Neural progenitor cell (in vitro differentiated cells): ENCODE data around the gene ARL11. TPM values are rescaled to one million over a fixed set of nuclear protein-coding genes. Genes with fewer than 3 reads are reported as not detected.

Source experiments
- DNase-seq: peaks from one replicate; pipeline ENCODE4 v3.0.0-alpha.2; 2016; ENCODE audit warnings: low spot score
- H2AFZ ChIP-seq: fragments of 200-600 bp; sonication (generic); replicated peaks from 2 replicates; pipeline ENCODE4 v1.6.1; 2016; ENCODE audit warnings: antibody characterized with exemption
- H3F3A ChIP-seq: fragments of 200-600 bp; sonication (generic); 2 replicates; pipeline ENCODE4 v1.6.1; 2016; ENCODE audit warnings: antibody characterized with exemption, low read depth
- H3K27ac ChIP-seq: fragments of 200-600 bp; sonication (generic); 2 replicates; pipeline ENCODE4 v1.5.1; 2016; ENCODE audit warnings: mild to moderate bottlenecking
- H3K27me3 ChIP-seq: fragments of 200-600 bp; sonication (generic); 2 replicates; pipeline ENCODE4 v1.6.1; 2016; ENCODE audit warnings: mild to moderate bottlenecking, moderate library complexity
- H3K36me3 ChIP-seq: fragments of 200-600 bp; sonication (generic); 2 replicates; pipeline ENCODE4 v1.5.1; 2016
- H3K4me1 ChIP-seq: fragments of 200-600 bp; sonication (generic); 2 replicates; pipeline ENCODE4 v1.6.1; 2016; ENCODE audit warnings: mixed run types
- H3K4me2 ChIP-seq: fragments of 200-600 bp; sonication (generic); 2 replicates; pipeline ENCODE4 v1.6.1; 2016
- H3K4me3 ChIP-seq: fragments of 200-600 bp; sonication (generic); 2 replicates; pipeline ENCODE4 v1.5.1; 2016
- H3K79me2 ChIP-seq: fragments of 200-600 bp; sonication (generic); 2 replicates; pipeline ENCODE4 v1.6.1; 2016; ENCODE audit warnings: low read depth
- H3K9ac ChIP-seq: fragments of 200-600 bp; sonication (generic); 2 replicates; pipeline ENCODE4 v1.6.1; 2016
- H3K9me3 ChIP-seq: fragments of 200-600 bp; sonication (generic); 2 replicates; pipeline ENCODE4 v1.5.1; 2016; ENCODE audit warnings: low read depth
- H4K20me1 ChIP-seq: fragments of 200-600 bp; sonication (generic); 2 replicates; pipeline ENCODE4 v1.6.1; 2016; ENCODE audit warnings: low read depth
- H3K27ac Mint-ChIP-seq: 3 replicates; pipeline ENCODE4 v1.8.0; 2021; ENCODE audit warnings: mixed read lengths
- H3K27me3 Mint-ChIP-seq: 2 replicates; pipeline ENCODE4 v1.8.0; 2022; ENCODE audit warnings: low read depth, mild to moderate bottlenecking, inconsistent platforms, moderate library complexity, mixed read lengths; ENCODE audit not compliant: insufficient read depth
- H3K36me3 Mint-ChIP-seq: 3 replicates; pipeline ENCODE4 v1.8.0; 2021; ENCODE audit warnings: mixed read lengths
- H3K4me1 Mint-ChIP-seq: 3 replicates; pipeline ENCODE4 v1.8.0; 2021; ENCODE audit warnings: mixed read lengths
- H3K4me3 Mint-ChIP-seq: 3 replicates; pipeline ENCODE4 v1.8.0; 2021; ENCODE audit warnings: mild to moderate bottlenecking, moderate library complexity, mixed read lengths
- H3K9me3 Mint-ChIP-seq: 3 replicates; pipeline ENCODE4 v1.8.0; 2020; ENCODE audit warnings: mixed read lengths
- EZH2 ChIP-seq: fragments of 200-600 bp; sonication (generic); IDR thresholded peaks from 2 replicates; pipeline ENCODE4 v1.6.1; 2017; ENCODE audit warnings: antibody characterized with exemption, mild to moderate bottlenecking, moderate library complexity
- EZH2phosphoT487 ChIP-seq: fragments of 200-600 bp; sonication (generic); IDR thresholded peaks from 2 replicates; pipeline ENCODE4 v1.6.1; 2017; ENCODE audit warnings: antibody characterized with exemption
- total RNA-seq: library from RNA; depleted of rRNA; stranded (reverse); fragments of >200 nt; gene quantifications from 2 replicates; pipeline ENCODE4 v1.2.3, GENCODE V29; 2015; ENCODE audit warnings: low replicate concordance
- TF ChIP-seq, protein P1 (sequence below): fragments of 200-600 bp; sonication (generic); IDR thresholded peaks from 2 replicates; pipeline ENCODE4 v1.5.1; 2017; ENCODE audit warnings: antibody characterized with exemption, mild to moderate bottlenecking

ARL11 gene
- total RNA-seq, 1 donor from 2014 or later: 0.06 TPM

DNA sequence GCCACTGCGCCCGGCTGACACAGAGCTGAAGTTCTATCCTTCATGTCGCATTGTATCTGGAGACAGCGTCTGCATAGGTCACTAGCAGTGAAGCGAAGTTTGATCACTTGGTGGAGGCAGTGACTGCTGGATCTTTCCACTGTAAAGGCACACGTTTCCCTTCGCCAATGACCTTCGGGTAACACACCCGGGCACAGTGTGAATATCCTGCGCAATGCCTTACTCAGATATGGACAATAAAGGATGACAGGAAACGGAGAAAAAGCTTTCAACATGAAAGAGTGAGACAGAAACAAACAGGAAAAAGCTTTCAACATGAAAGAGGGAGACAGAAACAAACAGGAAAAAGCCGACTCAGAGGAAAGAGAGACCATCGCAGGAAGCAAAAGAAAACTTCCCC, 17.1 kb downstream of the ARL11 start:
- Histone ChIP-seq H3K27ac (no peak overlapping the region), H3K4me3 (no peak overlapping the region), H4K20me1 (no peaks in the 10 kb centered on the region), H3K36me3 (no peaks in the 10 kb centered on the region), H3K4me1 (no peaks in the 10 kb centered on the region), H3K27me3 (no peaks in the 10 kb centered on the region), H3K9me3 (no peaks in the 10 kb centered on the region), H3K9ac (no peak overlapping the region), H3K79me2 (no peaks in the 10 kb centered on the region), H3F3A (peaks cover 5% of the 10 kb centered on the region), H3K4me2 (no peak overlapping the region), H2AFZ (no peak overlapping the region)
- Mint-ChIP-seq H3K27me3 (no peaks in the 10 kb centered on the region), H3K27ac (peak overlapping the region; percentile 11), H3K4me3 (no peak overlapping the region), H3K9me3 (no peaks in the 10 kb centered on the region), H3K36me3 (no peaks in the 10 kb centered on the region), H3K4me1 (no peaks in the 10 kb centered on the region)
- DNase-seq: no peak
- TF ChIP-seq EZH2phosphoT487: no peak
- no peak for TF ChIP-seq EZH2
- TF ChIP-seq, protein P1, sequence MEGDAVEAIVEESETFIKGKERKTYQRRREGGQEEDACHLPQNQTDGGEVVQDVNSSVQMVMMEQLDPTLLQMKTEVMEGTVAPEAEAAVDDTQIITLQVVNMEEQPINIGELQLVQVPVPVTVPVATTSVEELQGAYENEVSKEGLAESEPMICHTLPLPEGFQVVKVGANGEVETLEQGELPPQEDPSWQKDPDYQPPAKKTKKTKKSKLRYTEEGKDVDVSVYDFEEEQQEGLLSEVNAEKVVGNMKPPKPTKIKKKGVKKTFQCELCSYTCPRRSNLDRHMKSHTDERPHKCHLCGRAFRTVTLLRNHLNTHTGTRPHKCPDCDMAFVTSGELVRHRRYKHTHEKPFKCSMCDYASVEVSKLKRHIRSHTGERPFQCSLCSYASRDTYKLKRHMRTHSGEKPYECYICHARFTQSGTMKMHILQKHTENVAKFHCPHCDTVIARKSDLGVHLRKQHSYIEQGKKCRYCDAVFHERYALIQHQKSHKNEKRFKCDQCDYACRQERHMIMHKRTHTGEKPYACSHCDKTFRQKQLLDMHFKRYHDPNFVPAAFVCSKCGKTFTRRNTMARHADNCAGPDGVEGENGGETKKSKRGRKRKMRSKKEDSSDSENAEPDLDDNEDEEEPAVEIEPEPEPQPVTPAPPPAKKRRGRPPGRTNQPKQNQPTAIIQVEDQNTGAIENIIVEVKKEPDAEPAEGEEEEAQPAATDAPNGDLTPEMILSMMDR: no peak

- TF ChIP-seq EZH2phosphoT487 (no peak), EZH2 (no peak)
- TF ChIP-seq, protein P1: no peak
- no peaks in the 10 kb centered on the region for H3K79me2 ChIP-seq
- H3K27me3 Mint-ChIP-seq: no peaks in the 10 kb centered on the region
- no peaks in the 10 kb centered on the region for H3K27me3 ChIP-seq
- H3K9me3 ChIP-seq: no peaks in the 10 kb centered on the region
- DNase-seq: no peak
- no peak overlapping the region for H3K27ac ChIP-seq
- H3K4me1 ChIP-seq: no peaks in the 10 kb centered on the region
- H3K36me3 Mint-ChIP-seq: no peaks in the 10 kb centered on the region
- H3K9me3 Mint-ChIP-seq: no peaks in the 10 kb centered on the region
- H3F3A ChIP-seq: no peaks in the 10 kb centered on the region
- no peaks in the 10 kb centered on the region for H3K36me3 ChIP-seq
- no peak overlapping the region for H3K27ac Mint-ChIP-seq
- no peak overlapping the region for H2AFZ ChIP-seq
- H4K20me1 ChIP-seq: no peaks in the 10 kb centered on the region
- H3K4me3 Mint-ChIP-seq: no peak overlapping the region
- no peak overlapping the region for H3K4me3 ChIP-seq
- H3K9ac ChIP-seq: no peak overlapping the region
- no peaks in the 10 kb centered on the region for H3K4me1 Mint-ChIP-seq
- no peak overlapping the region for H3K4me2 ChIP-seq
Measured at GRCh38 chr13:49646688-49647087, 18.4 kb downstream of the ARL11 start.

- DNase-seq: peak; percentile 35
Measured at GRCh38 chr13:49649244-49649962, 21.1 kb downstream of the ARL11 start.

More at GRCh38 chr13:49649244-49649962, 21.1 kb downstream of the ARL11 start:
- Histone ChIP-seq H3K79me2 (no peaks in the 10 kb centered on the region), H3F3A (no peaks in the 10 kb centered on the region), H3K9me3 (no peaks in the 10 kb centered on the region), H3K27ac (no peak overlapping the region), H3K36me3 (no peaks in the 10 kb centered on the region), H4K20me1 (no peaks in the 10 kb centered on the region), H3K27me3 (no peaks in the 10 kb centered on the region), H3K4me3 (no peak overlapping the region), H3K9ac (no peak overlapping the region), H3K4me1 (no peaks in the 10 kb centered on the region), H3K4me2 (no peak overlapping the region), H2AFZ (no peak overlapping the region)
- no peak for TF ChIP-seq EZH2phosphoT487
- TF ChIP-seq, protein P1: peak; percentile 45
- TF ChIP-seq EZH2: no peak
- Mint-ChIP-seq H3K36me3 (no peaks in the 10 kb centered on the region), H3K27me3 (peaks cover 2% of the 10 kb centered on the region), H3K4me1 (peaks cover 11% of the 10 kb centered on the region), H3K4me3 (no peak overlapping the region), H3K27ac (no peak overlapping the region), H3K9me3 (no peaks in the 10 kb centered on the region)
